Regular cardiac myocyte (primary cell): Measurements from ENCODE around the gene XIRP2. TPM values are rescaled to one million over a fixed set of nuclear protein-coding genes. Genes with fewer than 3 reads are reported as not detected.

ENCODE experiments used
- total RNA-seq: library from RNA; depleted of rRNA; stranded (reverse); fragments of >200 nt; gene quantifications from 2 replicates; pipeline ENCODE4 v1.2.3, GENCODE V29; 2014

XIRP2 gene
- total RNA-seq, result under 0.01 TPM in 1 of 2 replicates, not detected in the other

GRCh38 chr2:166888180-166888579 is at the start of gene XIRP2:
TSS of gene XIRP2 (plus strand) at chr2:166888480. CDS start at chr2:166903483, 15,003 bp downstream.

GRCh38 chr2:167292430-167293171 is 404.3 kb downstream of the XIRP2 start, which contains the start of gene B3GALT1:
TSS of gene B3GALT1 (plus strand) at chr2:167293001.

